Prostate gland (tissue), 2 donors: ENCODE results near the gene NECTIN1.

Source experiments
- CTCF ChIP-seq, 4 experiments: fragments of 200-600 bp in 2 of 4; fragments of 450-650 bp in 2 of 4; sonication (generic) in 2 of 4; IDR thresholded peaks; 1 replicate in 3 of 4; 2 replicates in 1 of 4; pipeline ENCODE4 v1.5.1; 2016 to 2019; ENCODE audit warnings: antibody characterized with exemption in 4 of 4, mild to moderate bottlenecking in 2 of 4, moderate library complexity in 2 of 4
- POLR2A ChIP-seq: fragments of 450-650 bp; IDR thresholded peaks from one replicate; pipeline ENCODE4 v1.6.1; 2016; ENCODE audit warnings: antibody characterized with exemption, mild to moderate bottlenecking

- TF ChIP-seq POLR2A, result peak; percentile 20
- no peak for TF ChIP-seq CTCF (IDR thresholded peaks at IDR 0.05)
These were observed 27.1 kb downstream of the NECTIN1 start for GRCh38 chr11:119701591-119702549.
